K562 (cell line): ENCODE results near the gene TCP10L. TPM values are rescaled to one million over a fixed set of nuclear protein-coding genes. Genes with fewer than 3 reads are reported as not detected.
A peak's percentile ranks its signal among the peaks of the same experiment; 100 is the strongest.

Source experiments
- ATAC-seq: fragments of 200-7000 bp; cut with Tn5 transposase; 3 replicates; pipeline ENCODE4 v1.9.1; 2020; ENCODE audit warnings: moderate library complexity
- BruUV-seq: library from RNA; stranded (reverse); fragments of 400-500 nt; replicated peaks from 2 replicates; lab custom pipeline; 2021; lab: Mats Ljungman, UMichigan
- CTCF ChIA-PET: fragments of 300-600 bp; formaldehyde crosslinking; extraction: SDS; loops from one replicate; lab custom pipeline; 2021; ENCODE audit warnings: low intra/inter-chr PET ratio; lab: Yijun Ruan, JAX
- POLR2A ChIA-PET: fragments of 300-600, 350-650 bp; sonication (Branson Sonifier 250); formaldehyde crosslinking; extraction: SDS; loops from one replicate; lab custom pipeline; 2021; ENCODE audit warnings: antibody characterized with exemption, inconsistent platforms; lab: Yijun Ruan, JAX
- DNase-seq, 4 experiments: peaks; one replicate each; pipeline versions ENCODE4 v3.0.0 to v3.0.0-alpha.2; 2011 to 2018; ENCODE audit warnings: low spot score in 3 of 4, mixed read lengths in 3 of 4; ENCODE audit errors: extremely low read depth in 1 of 4
- FAIRE-seq: peaks from 2 replicates; lab custom pipeline; 2011; peaks lifted over from hg19 to GRCh38; lab: Jason Lieb, UNC
- H2AFZ ChIP-seq: 2 replicates; pipeline ENCODE4 v1.6.0; 2011; ENCODE audit warnings: low read depth, low read length, control low read depth, inconsistent platforms
- H3K27ac ChIP-seq: fragments of 200-600 bp; 3 replicates; pipeline ENCODE4 v1.8.0; 2011; ENCODE audit warnings: low read depth, mild to moderate bottlenecking, control low read depth, inconsistent platforms, low read length, moderate library complexity, mixed read lengths; ENCODE audit errors: extremely low read depth
- H3K27me3 ChIP-seq, 2 experiments: fragments of 300-600 bp in 1 of 2; 2 replicates in 1 of 2; 3 replicates in 1 of 2; pipeline versions ENCODE4 v1.6.0 to v1.8.0; 2011; ENCODE audit warnings: inconsistent platforms in 2 of 2, low read length in 2 of 2, mild to moderate bottlenecking in 1 of 2, mixed read lengths in 1 of 2, moderate library complexity in 1 of 2; ENCODE audit not compliant: control insufficient read depth in 2 of 2, insufficient read depth in 2 of 2
- H3K36me3 ChIP-seq: fragments of 300-600 bp; 3 replicates; pipeline ENCODE4 v1.8.0; 2011; ENCODE audit warnings: mild to moderate bottlenecking, low read length, inconsistent platforms; ENCODE audit not compliant: control insufficient read depth, insufficient read depth
- H3K4me1 ChIP-seq, 2 experiments: fragments of 200-600 bp in 1 of 2; replicated peaks in 1 of 2; 2 replicates in 1 of 2; 3 replicates in 1 of 2; pipeline versions ENCODE4 v1.5.1 to v1.8.0; 2011; ENCODE audit warnings: inconsistent platforms in 2 of 2, low read length in 2 of 2, mild to moderate bottlenecking in 1 of 2, mixed read lengths in 1 of 2, moderate library complexity in 1 of 2; ENCODE audit not compliant: control insufficient read depth in 2 of 2, insufficient read depth in 2 of 2
- H3K4me2 ChIP-seq: 2 replicates; pipeline ENCODE4 v1.6.1; 2011; ENCODE audit warnings: low read length, control low read depth, inconsistent platforms, mixed read lengths; ENCODE audit not compliant: insufficient read depth
- H3K4me3 ChIP-seq: fragments of 200-600 bp; sonication (generic), shearing (Covaris generic); 2 replicates; pipeline ENCODE4 v1.5.1; 2016; ENCODE audit warnings: control low read depth, inconsistent platforms
- H3K79me2 ChIP-seq: fragments of 200-600 bp; 3 replicates; pipeline ENCODE4 v1.8.0; 2011; ENCODE audit warnings: low read length, inconsistent platforms; ENCODE audit not compliant: control insufficient read depth, insufficient read depth
- H3K9ac ChIP-seq, 2 experiments: 2 replicates each; pipeline versions ENCODE4 v1.6.0 to v1.6.1; 2011; ENCODE audit warnings: low read depth in 2 of 2, low read length in 2 of 2, control low read depth in 1 of 2, inconsistent platforms in 1 of 2, mild to moderate bottlenecking in 1 of 2, mixed read lengths in 1 of 2; ENCODE audit not compliant: insufficient read depth in 1 of 2
- H3K9me1 ChIP-seq: one replicate; pipeline ENCODE4 v1.6.0; 2011; ENCODE audit warnings: inconsistent platforms, mild to moderate bottlenecking, low read length, moderate library complexity; ENCODE audit not compliant: control insufficient read depth, insufficient read depth
- H3K9me3 ChIP-seq: replicated peaks from 2 replicates; pipeline ENCODE4 v1.5.1; 2011; ENCODE audit warnings: low read depth, low read length, inconsistent platforms; ENCODE audit not compliant: control insufficient read depth, insufficient read depth
- H4K20me1 ChIP-seq: replicated peaks from 2 replicates; pipeline ENCODE4 v1.6.1; 2011; ENCODE audit warnings: low read length, inconsistent platforms, mixed read lengths; ENCODE audit not compliant: control insufficient read depth, insufficient read depth
- ESRRA ChIP-seq: fragments of 450-650 bp; IDR thresholded peaks from 2 replicates; pipeline ENCODE4 v1.6.1; 2014; ENCODE audit warnings: low read depth, mild to moderate bottlenecking, moderate library complexity, borderline replicate concordance
- FOXJ2 ChIP-seq: fragments of 200-800 bp; sonication (Bioruptor generic); IDR thresholded peaks from 2 replicates; pipeline ENCODE4 v1.6.1; 2016; ENCODE audit warnings: missing genetic modification characterization, missing compliant biosample characterization
- JUN ChIP-seq, 2 experiments: sonication (generic) in 1 of 2; formaldehyde crosslinking in 1 of 2; IDR thresholded peaks; 2 replicates each; pipeline versions ENCODE4 v1.6.1 to v1.8.0; 2012 to 2022; ENCODE audit warnings: borderline replicate concordance in 2 of 2, mild to moderate bottlenecking in 2 of 2, improper control_type of control experiment in 1 of 2, low read depth in 1 of 2, low read length in 1 of 2, missing genetic modification reagents in 1 of 2
- MYNN ChIP-seq, 2 experiments: sonication (generic); formaldehyde crosslinking in 1 of 2; IDR thresholded peaks; 2 replicates each; pipeline versions ENCODE4 v1.5.0 to v1.6.1; 2016 to 2020; ENCODE audit warnings: antibody characterized with exemption in 1 of 2, missing genetic modification reagents in 1 of 2
- NFE2 ChIP-seq: IDR thresholded peaks from 2 replicates; pipeline ENCODE4 v1.6.1; 2014; ENCODE audit warnings: antibody characterized with exemption, low read depth
- NR2F6 ChIP-seq: fragments of 450-650 bp; formaldehyde crosslinking; IDR thresholded peaks from 2 replicates; pipeline ENCODE4 v1.4.0; 2020; ENCODE audit warnings: mild to moderate bottlenecking
- NR3C1 ChIP-seq: sonication (generic); formaldehyde crosslinking; IDR thresholded peaks from 2 replicates; pipeline ENCODE4 v1.8.1; 2022; ENCODE audit warnings: missing genetic modification reagents
- RB1 ChIP-seq: fragments of 450-650 bp; IDR thresholded peaks from 2 replicates; pipeline ENCODE4 v1.6.1; 2017; ENCODE audit warnings: low read depth, mild to moderate bottlenecking
- SP1 ChIP-seq: sonication (generic); formaldehyde crosslinking; IDR thresholded peaks from 2 replicates; pipeline ENCODE4 v1.8.1; 2022; ENCODE audit warnings: mild to moderate bottlenecking, missing genetic modification reagents
- ZNF140 ChIP-seq: fragments of 250-450 bp; sonication (Bioruptor Pico); IDR thresholded peaks from 2 replicates; pipeline ENCODE4 v1.8.0; 2021; ENCODE audit warnings: moderate library complexity, mild to moderate bottlenecking, inconsistent platforms
- ZNF41 ChIP-seq: fragments of 250-450 bp; sonication (Bioruptor Pico); conservative IDR thresholded peaks from 2 replicates; pipeline ENCODE4 v1.4.0; 2020; ENCODE audit warnings: mild to moderate bottlenecking
- WGBS: fragments of 100-300 bp; shearing (Covaris generic); methylation state at CpG from one replicate; pipeline ENCODE4 v1.1.6; 2016; ENCODE audit warnings: low coverage, mixed read lengths; ENCODE audit not compliant: insufficient coverage; ENCODE audit errors: missing lambda C conversion rate; 5-methylcytosine and 5-hydroxymethylcytosine counted together
- in situ Hi-C: fragments of 300-500 bp; cut with MboI; formaldehyde crosslinking; loops from 4 replicates; pipeline ENCODE4 v1.15.0; 2018; ENCODE audit warnings: inconsistent platforms, mixed read lengths
- intact Hi-C: fragments of 100-400 bp; cut with micrococcal nuclease; formaldehyde crosslinking; loops from 2 replicates; pipeline ENCODE4 v1.14.2; 2022
- polyA plus RNA-seq, 8 experiments: library from polyadenylated mRNA; depleted of rRNA in 4 of 8; stranded (reverse) in 5 of 8; unstranded in 3 of 8; fragments of >200 nt; fragmentation: Nextera tagmentation in 2 of 8; fragmentation: Illumina TruSeq in 1 of 8; extraction: Ambion mirVana in 2 of 8; extraction: Trizol in 1 of 8; gene quantifications; 2 replicates each; pipeline versions ENCODE4 v1.2.1 to v1.2.3, GENCODE V29; 2011 to 2014; ENCODE audit warnings: inconsistent platforms in 1 of 8, missing spikeins in 1 of 8
- total RNA-seq, 7 experiments: library from RNA; depleted of rRNA in 6 of 7; stranded (reverse); fragments of >200 nt in 6 of 7; fragmentation: Illumina TruSeq in 2 of 7; extraction: Trizol in 2 of 7; gene quantifications; 2 replicates each; pipeline versions ENCODE4 v1.2.1 to v1.2.3, GENCODE V29; 2011 to 2021; ENCODE audit warnings: low replicate concordance in 1 of 7
- TF ChIP-seq, protein P1 (sequence below), 3 experiments: fragments of 200-800 bp in 1 of 3; fragments of 250-450 bp in 1 of 3; fragments of 450-650 bp in 1 of 3; sonication (Bioruptor Pico) in 1 of 3; sonication (Bioruptor generic) in 1 of 3; formaldehyde crosslinking in 1 of 3; IDR thresholded peaks; 2 replicates each; pipeline versions ENCODE4 v1.6.1 to v1.8.0; 2016 to 2022; ENCODE audit warnings: mild to moderate bottlenecking in 2 of 3, missing genetic modification characterization in 2 of 3, missing compliant biosample characterization in 1 of 3, moderate library complexity in 1 of 3
- TF ChIP-seq, protein P2 (sequence below): fragments of 450-650 bp; IDR thresholded peaks from one replicate; pipeline ENCODE4 v1.6.1; 2018; ENCODE audit warnings: mild to moderate bottlenecking, moderate library complexity; ENCODE audit not compliant: partially characterized antibody
- TF ChIP-seq, protein P3 (sequence below): fragments of 250-450 bp; sonication (Bioruptor Pico); IDR thresholded peaks from 2 replicates; pipeline ENCODE4 v1.9.0; 2021; ENCODE audit warnings: mild to moderate bottlenecking, inconsistent platforms

The TCP10L gene
- total and polyA plus RNA-seq, 9 of the 15 experiments (the other 6 are each of a cell fraction or from before 2014, with no cell fraction given), result 0.34 to 0.91 (median 0.56) TPM; not detected in 2

DNA sequence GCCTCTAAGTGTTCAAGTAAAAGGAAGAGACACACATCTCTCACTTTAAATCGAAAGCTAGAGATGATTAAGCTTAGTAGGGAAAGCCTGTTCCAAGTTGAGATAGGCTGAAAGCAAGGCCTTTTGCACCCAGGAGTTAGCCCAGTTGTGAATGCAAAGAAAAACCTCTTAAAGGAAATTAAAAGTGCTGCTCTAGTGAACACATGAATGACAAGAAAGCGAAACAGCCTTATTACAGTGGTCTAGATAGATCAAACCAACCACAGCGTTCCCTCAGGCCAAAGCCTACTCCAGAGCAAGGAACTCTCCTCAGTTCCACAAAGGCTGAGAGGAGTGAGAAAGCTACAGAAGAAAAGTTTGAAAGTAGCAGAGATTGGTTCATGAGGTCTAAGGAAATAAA lies 14.9 kb downstream of the TCP10L start:
- in situ Hi-C loops, result loop anchor here (5.0 kb wide), 1 partner anchor 163 kb away; no protein-coding TSS in a partner anchor
- Histone ChIP-seq H3K36me3 (no peaks in the 10 kb centered on the region), H4K20me1 (no peaks in the 10 kb centered on the region), H3K9me3 (no peaks in the 10 kb centered on the region), H3K27ac (no peak overlapping the region), H2AFZ (peak overlapping the region; percentile 100), H3K79me2 (no peaks in the 10 kb centered on the region), H3K4me1 (peaks cover 16 to 24% of the 10 kb centered on the region in 2 experiments; a peak in 4 of 5 replicates), H3K27me3 (peaks cover 14 to 22% of the 10 kb centered on the region in 2 experiments), H3K9me1 (no peaks in the 10 kb centered on the region), H3K4me2 (peak overlapping the region; percentile 97; the same call in 1 of the 2 replicates), H3K9ac (no peak overlapping the region), H3K4me3 (no peak overlapping the region)
- BruUV-seq, result no TSS peak
- no peak for ATAC-seq
- POLR2A ChIA-PET, result interaction anchor here (1.3 kb wide), 1 partner anchor 174 kb away, joined by 3 read pairs; no protein-coding TSS in a partner anchor
- WGBS, result 56% methylated on average over 3 of the region's 3 CpGs
- CTCF ChIA-PET, result interaction anchor here (1.8 kb wide), 1 partner anchor 167 kb away, joined by 6 read pairs; no protein-coding TSS in a partner anchor
- no peak for DNase-seq
- intact Hi-C loops, result no loop called here
- FAIRE-seq, result no peak
- TF ChIP-seq ZNF41 (CRISPR knock-in tag), result no peak
- TF ChIP-seq FOXJ2 (tag), result no peak
- TF ChIP-seq JUN (IDR thresholded peaks at IDR 0.05; ENCODE audit: borderline replicate concordance, low read depth, low read length), result no peak
- no peak for TF ChIP-seq JUN (CRISPR knock-in tag; IDR thresholded peaks at IDR 0.05; ENCODE audit: borderline replicate concordance)
- TF ChIP-seq NR2F6 (CRISPR knock-in tag), result no peak
- TF ChIP-seq SP1 (CRISPR knock-in tag), result no peak
- no peak for TF ChIP-seq ZNF140 (CRISPR knock-in tag)
- TF ChIP-seq, protein P1, sequence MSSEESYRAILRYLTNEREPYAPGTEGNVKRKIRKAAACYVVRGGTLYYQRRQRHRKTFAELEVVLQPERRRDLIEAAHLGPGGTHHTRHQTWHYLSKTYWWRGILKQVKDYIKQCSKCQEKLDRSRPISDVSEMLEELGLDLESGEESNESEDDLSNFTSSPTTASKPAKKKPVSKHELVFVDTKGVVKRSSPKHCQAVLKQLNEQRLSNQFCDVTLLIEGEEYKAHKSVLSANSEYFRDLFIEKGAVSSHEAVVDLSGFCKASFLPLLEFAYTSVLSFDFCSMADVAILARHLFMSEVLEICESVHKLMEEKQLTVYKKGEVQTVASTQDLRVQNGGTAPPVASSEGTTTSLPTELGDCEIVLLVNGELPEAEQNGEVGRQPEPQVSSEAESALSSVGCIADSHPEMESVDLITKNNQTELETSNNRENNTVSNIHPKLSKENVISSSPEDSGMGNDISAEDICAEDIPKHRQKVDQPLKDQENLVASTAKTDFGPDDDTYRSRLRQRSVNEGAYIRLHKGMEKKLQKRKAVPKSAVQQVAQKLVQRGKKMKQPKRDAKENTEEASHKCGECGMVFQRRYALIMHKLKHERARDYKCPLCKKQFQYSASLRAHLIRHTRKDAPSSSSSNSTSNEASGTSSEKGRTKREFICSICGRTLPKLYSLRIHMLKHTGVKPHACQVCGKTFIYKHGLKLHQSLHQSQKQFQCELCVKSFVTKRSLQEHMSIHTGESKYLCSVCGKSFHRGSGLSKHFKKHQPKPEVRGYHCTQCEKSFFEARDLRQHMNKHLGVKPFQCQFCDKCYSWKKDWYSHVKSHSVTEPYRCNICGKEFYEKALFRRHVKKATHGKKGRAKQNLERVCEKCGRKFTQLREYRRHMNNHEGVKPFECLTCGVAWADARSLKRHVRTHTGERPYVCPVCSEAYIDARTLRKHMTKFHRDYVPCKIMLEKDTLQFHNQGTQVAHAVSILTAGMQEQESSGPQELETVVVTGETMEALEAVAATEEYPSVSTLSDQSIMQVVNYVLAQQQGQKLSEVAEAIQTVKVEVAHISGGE (CRISPR knock-in tag; IDR thresholded peaks at IDR 0.05), result no peak
- no peak for TF ChIP-seq ESRRA
- TF ChIP-seq, protein P2, sequence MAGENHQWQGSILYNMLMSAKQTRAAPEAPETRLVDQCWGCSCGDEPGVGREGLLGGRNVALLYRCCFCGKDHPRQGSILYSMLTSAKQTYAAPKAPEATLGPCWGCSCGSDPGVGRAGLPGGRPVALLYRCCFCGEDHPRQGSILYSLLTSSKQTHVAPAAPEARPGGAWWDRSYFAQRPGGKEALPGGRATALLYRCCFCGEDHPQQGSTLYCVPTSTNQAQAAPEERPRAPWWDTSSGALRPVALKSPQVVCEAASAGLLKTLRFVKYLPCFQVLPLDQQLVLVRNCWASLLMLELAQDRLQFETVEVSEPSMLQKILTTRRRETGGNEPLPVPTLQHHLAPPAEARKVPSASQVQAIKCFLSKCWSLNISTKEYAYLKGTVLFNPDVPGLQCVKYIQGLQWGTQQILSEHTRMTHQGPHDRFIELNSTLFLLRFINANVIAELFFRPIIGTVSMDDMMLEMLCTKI, result no peak
- no peak for TF ChIP-seq RB1
- TF ChIP-seq NR3C1 (CRISPR knock-in tag), result no peak
- TF ChIP-seq MYNN (IDR thresholded peaks at IDR 0.05), result no peak
- no peak for TF ChIP-seq MYNN (CRISPR knock-in tag; IDR thresholded peaks at IDR 0.05)
- no peak for TF ChIP-seq NFE2
- TF ChIP-seq, protein P3, sequence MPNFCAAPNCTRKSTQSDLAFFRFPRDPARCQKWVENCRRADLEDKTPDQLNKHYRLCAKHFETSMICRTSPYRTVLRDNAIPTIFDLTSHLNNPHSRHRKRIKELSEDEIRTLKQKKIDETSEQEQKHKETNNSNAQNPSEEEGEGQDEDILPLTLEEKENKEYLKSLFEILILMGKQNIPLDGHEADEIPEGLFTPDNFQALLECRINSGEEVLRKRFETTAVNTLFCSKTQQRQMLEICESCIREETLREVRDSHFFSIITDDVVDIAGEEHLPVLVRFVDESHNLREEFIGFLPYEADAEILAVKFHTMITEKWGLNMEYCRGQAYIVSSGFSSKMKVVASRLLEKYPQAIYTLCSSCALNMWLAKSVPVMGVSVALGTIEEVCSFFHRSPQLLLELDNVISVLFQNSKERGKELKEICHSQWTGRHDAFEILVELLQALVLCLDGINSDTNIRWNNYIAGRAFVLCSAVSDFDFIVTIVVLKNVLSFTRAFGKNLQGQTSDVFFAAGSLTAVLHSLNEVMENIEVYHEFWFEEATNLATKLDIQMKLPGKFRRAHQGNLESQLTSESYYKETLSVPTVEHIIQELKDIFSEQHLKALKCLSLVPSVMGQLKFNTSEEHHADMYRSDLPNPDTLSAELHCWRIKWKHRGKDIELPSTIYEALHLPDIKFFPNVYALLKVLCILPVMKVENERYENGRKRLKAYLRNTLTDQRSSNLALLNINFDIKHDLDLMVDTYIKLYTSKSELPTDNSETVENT, result no peak
